ENCODE measurements around the gene KRTAP2-2.

The KRTAP2-2 gene

GRCh38 chr17:41010441-41010840, 44.6 kb downstream of the KRTAP2-2 start:
- no peak for TF ChIP-seq TAF1 (IDR thresholded peaks at IDR 0.05; ENCODE audit: low read depth)
- no peak for TF ChIP-seq ZBTB7A (IDR thresholded peaks at IDR 0.05; ENCODE audit: low read depth)

DNA sequence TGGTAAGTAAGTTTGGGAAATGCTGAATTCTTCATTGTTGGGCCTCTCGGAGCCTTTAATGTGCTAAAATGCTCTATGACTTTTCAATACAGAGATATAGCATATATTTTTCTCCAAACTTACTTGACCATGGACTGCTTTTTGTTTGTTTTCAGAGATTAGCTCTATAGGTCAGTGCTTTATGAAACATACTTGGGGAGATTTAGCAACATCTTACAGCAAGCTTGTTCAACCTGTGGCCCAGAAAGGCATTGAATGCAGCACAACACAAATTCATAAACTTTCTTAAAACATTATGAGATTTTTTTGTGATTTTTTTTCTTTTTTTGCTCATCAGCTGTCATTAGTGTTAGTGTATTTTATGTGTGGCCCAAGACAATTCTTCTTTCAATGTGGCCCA, 45.1 kb downstream of the KRTAP2-2 start:
- TF ChIP-seq TCF12 (IDR thresholded peaks at IDR 0.05; ENCODE audit: low read depth) (no peak), NFIC (IDR thresholded peaks at IDR 0.05) (no peak), EGR1 (IDR thresholded peaks at IDR 0.05) (no peak), TAF1 (IDR thresholded peaks at IDR 0.05; ENCODE audit: low read depth) (no peak), TEAD4 (IDR thresholded peaks at IDR 0.05) (no peak), EP300 (IDR thresholded peaks at IDR 0.05; ENCODE audit: borderline replicate concordance) (no peak), RAD21 (IDR thresholded peaks at IDR 0.05; ENCODE audit: low read depth) (no peak), USF1 (IDR thresholded peaks at IDR 0.05) (no peak)
- TF ChIP-seq, protein P1, sequence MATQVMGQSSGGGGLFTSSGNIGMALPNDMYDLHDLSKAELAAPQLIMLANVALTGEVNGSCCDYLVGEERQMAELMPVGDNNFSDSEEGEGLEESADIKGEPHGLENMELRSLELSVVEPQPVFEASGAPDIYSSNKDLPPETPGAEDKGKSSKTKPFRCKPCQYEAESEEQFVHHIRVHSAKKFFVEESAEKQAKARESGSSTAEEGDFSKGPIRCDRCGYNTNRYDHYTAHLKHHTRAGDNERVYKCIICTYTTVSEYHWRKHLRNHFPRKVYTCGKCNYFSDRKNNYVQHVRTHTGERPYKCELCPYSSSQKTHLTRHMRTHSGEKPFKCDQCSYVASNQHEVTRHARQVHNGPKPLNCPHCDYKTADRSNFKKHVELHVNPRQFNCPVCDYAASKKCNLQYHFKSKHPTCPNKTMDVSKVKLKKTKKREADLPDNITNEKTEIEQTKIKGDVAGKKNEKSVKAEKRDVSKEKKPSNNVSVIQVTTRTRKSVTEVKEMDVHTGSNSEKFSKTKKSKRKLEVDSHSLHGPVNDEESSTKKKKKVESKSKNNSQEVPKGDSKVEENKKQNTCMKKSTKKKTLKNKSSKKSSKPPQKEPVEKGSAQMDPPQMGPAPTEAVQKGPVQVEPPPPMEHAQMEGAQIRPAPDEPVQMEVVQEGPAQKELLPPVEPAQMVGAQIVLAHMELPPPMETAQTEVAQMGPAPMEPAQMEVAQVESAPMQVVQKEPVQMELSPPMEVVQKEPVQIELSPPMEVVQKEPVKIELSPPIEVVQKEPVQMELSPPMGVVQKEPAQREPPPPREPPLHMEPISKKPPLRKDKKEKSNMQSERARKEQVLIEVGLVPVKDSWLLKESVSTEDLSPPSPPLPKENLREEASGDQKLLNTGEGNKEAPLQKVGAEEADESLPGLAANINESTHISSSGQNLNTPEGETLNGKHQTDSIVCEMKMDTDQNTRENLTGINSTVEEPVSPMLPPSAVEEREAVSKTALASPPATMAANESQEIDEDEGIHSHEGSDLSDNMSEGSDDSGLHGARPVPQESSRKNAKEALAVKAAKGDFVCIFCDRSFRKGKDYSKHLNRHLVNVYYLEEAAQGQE (IDR thresholded peaks at IDR 0.05; ENCODE audit: low read depth): no peak

DNA sequence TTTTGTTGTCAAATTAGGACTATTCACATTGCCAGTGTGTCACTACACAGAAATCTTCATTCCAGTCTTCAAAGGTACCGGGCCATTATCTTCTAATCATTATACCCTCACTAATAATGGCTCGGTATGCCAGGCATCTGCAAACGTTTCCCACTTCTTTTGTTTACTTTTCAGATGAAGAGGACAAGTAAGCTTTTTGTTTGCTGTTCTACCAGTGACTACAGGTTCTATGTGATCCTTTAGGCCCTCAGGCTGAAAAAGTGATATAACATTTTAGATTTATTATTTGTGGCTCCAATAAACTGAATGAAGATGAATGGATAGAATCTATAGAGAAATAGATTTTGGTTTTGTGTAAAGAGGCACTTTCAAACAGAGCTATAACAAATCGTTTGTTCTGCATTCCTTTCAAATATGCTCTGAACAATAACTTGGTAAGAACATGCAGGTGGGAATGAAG, 45.7 kb downstream of the KRTAP2-2 start:
- no peak for TF ChIP-seq TEAD4 (IDR thresholded peaks at IDR 0.05)

GRCh38 chr17:41008811-41009210, 46.2 kb downstream of the KRTAP2-2 start, which contains the start of gene KRTAP3-1:
TSS of gene KRTAP3-1 (minus strand) at chr17:41009128. CDS start at chr17:41009074, 54 bp downstream.
- TF ChIP-seq ZBTB7A (IDR thresholded peaks at IDR 0.05; ENCODE audit: low read depth) (no peak), EGR1 (IDR thresholded peaks at IDR 0.05) (no peak), CEBPB (IDR thresholded peaks at IDR 0.05) (no peak), USF1 (IDR thresholded peaks at IDR 0.05) (no peak), YY1 (IDR thresholded peaks at IDR 0.05; ENCODE audit: low read depth) (no peak), NFIC (IDR thresholded peaks at IDR 0.05) (no peak), TCF12 (IDR thresholded peaks at IDR 0.05; ENCODE audit: low read depth) (no peak), EP300 (IDR thresholded peaks at IDR 0.05; ENCODE audit: borderline replicate concordance) (no peak), RAD21 (IDR thresholded peaks at IDR 0.05; ENCODE audit: low read depth) (no peak), MAX (IDR thresholded peaks at IDR 0.05) (no peak), CREB1 (IDR thresholded peaks at IDR 0.05; ENCODE audit: low read depth) (no peak), TEAD4 (IDR thresholded peaks at IDR 0.05) (no peak), FOXM1 (IDR thresholded peaks at IDR 0.05; ENCODE audit: borderline replicate concordance, low read depth) (no peak), TAF1 (IDR thresholded peaks at IDR 0.05; ENCODE audit: low read depth) (no peak)
- TF ChIP-seq, protein P1 (IDR thresholded peaks at IDR 0.05; ENCODE audit: low read depth): no peak

Measured in Ishikawa (cell line).